HG03469 (cell line): Measurements from ENCODE around the gene ADAD2.

Source experiments
- ATAC-seq: cut with Tn5 transposase; IDR thresholded peaks from one replicate; pipeline ENCODE4 v1.9.1; 2021; ENCODE audit warnings: mild to moderate bottlenecking, moderate library complexity, moderate number of reproducible peaks; ENCODE audit not compliant: unreplicated experiment

Gene ADAD2

GRCh38 chr16:84244728-84245127 lies 53.8 kb downstream of the ADAD2 start:
- no peak for ATAC-seq

GRCh38 chr16:84245956-84246678 lies 55.2 kb downstream of the ADAD2 start:
- ATAC-seq, result no peak

- no peak for ATAC-seq
Measured at GRCh38 chr16:84246679-84247077, 55.7 kb downstream of the ADAD2 start.
